HCT116 (cell line): Measurements from ENCODE around the gene SFXN5. TPM values are rescaled to one million over a fixed set of nuclear protein-coding genes. Genes with fewer than 3 reads are reported as not detected.

Experiments used
- ATAC-seq: fragments of 200-7000 bp; cut with Tn5 transposase; 2 replicates; pipeline ENCODE4 v1.9.1; 2020; ENCODE audit warnings: mild to moderate bottlenecking, moderate library complexity
- BruUV-seq: library from RNA; stranded (reverse); fragments of 400-500 nt; replicated peaks from 2 replicates; lab custom pipeline; 2021; lab: Mats Ljungman, UMichigan
- CTCF ChIA-PET: fragments of 300-600 bp; sonication (Branson Sonifier 250); formaldehyde crosslinking; loops from one replicate; lab custom pipeline; 2021; ENCODE audit warnings: antibody characterized with exemption; lab: Charles Lee
- POLR2A ChIA-PET: fragments of 300-600, 350-600 bp; sonication (Branson Sonifier 250); formaldehyde crosslinking; loops from one replicate; lab custom pipeline; 2021; ENCODE audit warnings: antibody characterized with exemption; lab: Charles Lee
- RAD21 ChIA-PET, 2 experiments: fragments of 300-600 bp; sonication (Branson Sonifier 250); formaldehyde crosslinking; loops; one replicate each; lab custom pipeline; 2023; ENCODE audit warnings: low total read pairs in 2 of 2; ENCODE audit not compliant: uncharacterized antibody in 2 of 2, unreplicated experiment in 2 of 2, low non-redundant PET in 1 of 2; lab: Charles Lee
- DNase-seq: peaks from one replicate; pipeline ENCODE4 v3.0.0-alpha.2; 2010; ENCODE audit warnings: low read depth, low spot score
- H2AFZ ChIP-seq: fragments of 200-600 bp; shearing (Covaris generic), sonication (generic); 2 replicates; pipeline ENCODE4 v1.6.1; 2017; ENCODE audit warnings: low read depth, mixed run types, mixed read lengths, antibody characterized with exemption, low read length; ENCODE audit not compliant: poor library complexity, severe bottlenecking
- H3K27ac ChIP-seq: 2 replicates; pipeline ENCODE4 v1.5.1; 2012; ENCODE audit warnings: low read depth, low read length
- H3K27me3 ChIP-seq: fragments of 200-600 bp; sonication (generic); 2 replicates; pipeline ENCODE4 v1.6.1; 2016; ENCODE audit warnings: mixed run types, low read length, mixed read lengths; ENCODE audit not compliant: insufficient read depth
- H3K36me3 ChIP-seq, 2 experiments: fragments of 200-500 bp in 1 of 2; fragments of 200-600 bp in 1 of 2; sonication (Bioruptor generic) in 1 of 2; sonication (generic) in 1 of 2; 2 replicates each; pipeline versions ENCODE4 v1.5.1 to v1.6.1; 2014 to 2016; ENCODE audit warnings: low read length in 2 of 2, inconsistent platforms in 1 of 2, mixed read lengths in 1 of 2, mixed run types in 1 of 2; ENCODE audit not compliant: insufficient read depth in 2 of 2, control insufficient read depth in 1 of 2
- H3K4me1 ChIP-seq, 2 experiments: fragments of 200-600 bp in 1 of 2; sonication (generic) in 1 of 2; 2 replicates each; pipeline versions ENCODE4 v1.5.1 to v1.6.1; 2012 to 2017; ENCODE audit warnings: low read length in 2 of 2, inconsistent platforms in 1 of 2, mild to moderate bottlenecking in 1 of 2, mixed read lengths in 1 of 2, mixed run types in 1 of 2, moderate library complexity in 1 of 2; ENCODE audit not compliant: insufficient read depth in 2 of 2, control insufficient read depth in 1 of 2
- H3K4me2 ChIP-seq: fragments of 200-600 bp; sonication (generic); 2 replicates; pipeline ENCODE4 v1.6.1; 2017; ENCODE audit warnings: mixed run types, low read length, mixed read lengths
- H3K4me3 ChIP-seq, 2 experiments: fragments of 200-600 bp in 1 of 2; sonication (generic) in 1 of 2; replicated peaks in 1 of 2; 2 replicates each; pipeline ENCODE4 v1.5.1; 2011 to 2016; ENCODE audit warnings: low read length in 2 of 2, control low read depth in 1 of 2, low read depth in 1 of 2, mild to moderate bottlenecking in 1 of 2, mixed read lengths in 1 of 2, mixed run types in 1 of 2
- H3K79me2 ChIP-seq: fragments of 200-600 bp; sonication (generic); 2 replicates; pipeline ENCODE4 v1.6.1; 2017; ENCODE audit warnings: mild to moderate bottlenecking, mixed run types, low read length, moderate library complexity, mixed read lengths; ENCODE audit not compliant: insufficient read depth
- H3K9ac ChIP-seq: fragments of 200-600 bp; sonication (generic); 2 replicates; pipeline ENCODE4 v1.6.1; 2016; ENCODE audit warnings: low read length, mixed read lengths
- H3K9me2 ChIP-seq: fragments of 200-600 bp; sonication (generic), shearing (Covaris generic); 2 replicates; pipeline ENCODE4 v1.6.1; 2017; ENCODE audit warnings: mixed run types, mild to moderate bottlenecking, moderate library complexity; ENCODE audit not compliant: insufficient read depth
- H3K9me3 ChIP-seq, 2 experiments: fragments of 200-500 bp in 1 of 2; fragments of 200-600 bp in 1 of 2; sonication (Bioruptor generic) in 1 of 2; sonication (generic) in 1 of 2; 2 replicates each; pipeline ENCODE4 v1.6.1; 2014 to 2017; ENCODE audit warnings: low read length in 2 of 2, mixed read lengths in 2 of 2, inconsistent platforms in 1 of 2, low read depth in 1 of 2, mild to moderate bottlenecking in 1 of 2, mixed run types in 1 of 2, moderate library complexity in 1 of 2; ENCODE audit not compliant: control insufficient read depth in 1 of 2, insufficient read depth in 1 of 2
- H4K20me1 ChIP-seq: fragments of 200-600 bp; sonication (generic), shearing (Covaris generic); 2 replicates; pipeline ENCODE4 v1.6.1; 2017; ENCODE audit warnings: mixed run types, mild to moderate bottlenecking, moderate library complexity; ENCODE audit not compliant: insufficient read depth
- ATF3 ChIP-seq: IDR thresholded peaks from 2 replicates; pipeline ENCODE4 v1.6.1; 2012
- CBX3 ChIP-seq: IDR thresholded peaks from 2 replicates; pipeline ENCODE4 v1.6.1; 2012; ENCODE audit warnings: low read depth
- EGR1 ChIP-seq: IDR thresholded peaks from 2 replicates; pipeline ENCODE4 v1.6.1; 2012; ENCODE audit warnings: low read depth
- ELF1 ChIP-seq: IDR thresholded peaks from 2 replicates; pipeline ENCODE4 v1.6.1; 2012; ENCODE audit warnings: low read depth, borderline replicate concordance
- EZH2 ChIP-seq: fragments of 200-600 bp; sonication (generic); IDR thresholded peaks from 2 replicates; pipeline ENCODE4 v1.6.1; 2017; ENCODE audit warnings: antibody characterized with exemption, mixed run types
- MAX ChIP-seq: IDR thresholded peaks from 2 replicates; pipeline ENCODE4 v1.6.1; 2012
- POLR2A ChIP-seq: IDR thresholded peaks from 2 replicates; pipeline ENCODE4 v1.7.0; 2011; ENCODE audit warnings: borderline replicate concordance; ENCODE audit not compliant: insufficient read depth, insufficient read length; ENCODE audit errors: extremely low read depth
- SIN3A ChIP-seq: IDR thresholded peaks from 2 replicates; pipeline ENCODE4 v1.6.1; 2012; ENCODE audit warnings: low read depth
- SP1 ChIP-seq: IDR thresholded peaks from 2 replicates; pipeline ENCODE4 v1.6.1; 2012; ENCODE audit warnings: low read depth
- TCF7L2 ChIP-seq: IDR thresholded peaks from 2 replicates; pipeline ENCODE4 v1.7.0; 2011; ENCODE audit warnings: borderline replicate concordance, inconsistent platforms; ENCODE audit not compliant: insufficient read depth, insufficient read length; ENCODE audit errors: extremely low read depth
- YY1 ChIP-seq: IDR thresholded peaks from 2 replicates; pipeline ENCODE4 v1.6.1; 2011; ENCODE audit warnings: low read length, low read depth, moderate library complexity, mild to moderate bottlenecking; ENCODE audit not compliant: insufficient replicate concordance; ENCODE audit errors: extremely low read depth
- intact Hi-C: fragments of 100-400 bp; cut with micrococcal nuclease; formaldehyde crosslinking; loops from 2 replicates; pipeline ENCODE4 v1.10.0; 2022
- total RNA-seq: library from RNA; stranded (reverse); gene quantifications from one replicate; pipeline ENCODE4 v1.2.1, GENCODE V29; 2021; ENCODE audit not compliant: unreplicated experiment
- TF ChIP-seq, protein P1 (sequence below): IDR thresholded peaks from 2 replicates; pipeline ENCODE4 v1.6.1; 2012; ENCODE audit warnings: low read depth

Gene SFXN5
- total RNA-seq, 1 experiment from 2014 or later = 10.0 TPM

GRCh38 chr2:72982781-72983499 lies 88.6 kb downstream of the SFXN5 start:
- H3K27ac ChIP-seq = no peak overlapping the region
- no peak for DNase-seq
- ATAC-seq = no peak

More at GRCh38 chr2:72982781-72983499, 88.6 kb downstream of the SFXN5 start:
- no peak overlapping the region for H3K9ac ChIP-seq
- no peak overlapping the region for H2AFZ ChIP-seq
- H3K4me1 ChIP-seq = peaks cover 31% of the 10 kb centered on the region in 2 experiments
- H3K36me3 ChIP-seq = no peaks in the 10 kb centered on the region
- POLR2A ChIA-PET = no interaction called here
- H3K9me3 ChIP-seq = no peaks in the 10 kb centered on the region
- no peak overlapping the region for H3K4me2 ChIP-seq
- no peaks in the 10 kb centered on the region for H4K20me1 ChIP-seq
- RAD21 ChIA-PET = no interaction called here
- TF ChIP-seq MAX = no peak
- TF ChIP-seq, protein P1, sequence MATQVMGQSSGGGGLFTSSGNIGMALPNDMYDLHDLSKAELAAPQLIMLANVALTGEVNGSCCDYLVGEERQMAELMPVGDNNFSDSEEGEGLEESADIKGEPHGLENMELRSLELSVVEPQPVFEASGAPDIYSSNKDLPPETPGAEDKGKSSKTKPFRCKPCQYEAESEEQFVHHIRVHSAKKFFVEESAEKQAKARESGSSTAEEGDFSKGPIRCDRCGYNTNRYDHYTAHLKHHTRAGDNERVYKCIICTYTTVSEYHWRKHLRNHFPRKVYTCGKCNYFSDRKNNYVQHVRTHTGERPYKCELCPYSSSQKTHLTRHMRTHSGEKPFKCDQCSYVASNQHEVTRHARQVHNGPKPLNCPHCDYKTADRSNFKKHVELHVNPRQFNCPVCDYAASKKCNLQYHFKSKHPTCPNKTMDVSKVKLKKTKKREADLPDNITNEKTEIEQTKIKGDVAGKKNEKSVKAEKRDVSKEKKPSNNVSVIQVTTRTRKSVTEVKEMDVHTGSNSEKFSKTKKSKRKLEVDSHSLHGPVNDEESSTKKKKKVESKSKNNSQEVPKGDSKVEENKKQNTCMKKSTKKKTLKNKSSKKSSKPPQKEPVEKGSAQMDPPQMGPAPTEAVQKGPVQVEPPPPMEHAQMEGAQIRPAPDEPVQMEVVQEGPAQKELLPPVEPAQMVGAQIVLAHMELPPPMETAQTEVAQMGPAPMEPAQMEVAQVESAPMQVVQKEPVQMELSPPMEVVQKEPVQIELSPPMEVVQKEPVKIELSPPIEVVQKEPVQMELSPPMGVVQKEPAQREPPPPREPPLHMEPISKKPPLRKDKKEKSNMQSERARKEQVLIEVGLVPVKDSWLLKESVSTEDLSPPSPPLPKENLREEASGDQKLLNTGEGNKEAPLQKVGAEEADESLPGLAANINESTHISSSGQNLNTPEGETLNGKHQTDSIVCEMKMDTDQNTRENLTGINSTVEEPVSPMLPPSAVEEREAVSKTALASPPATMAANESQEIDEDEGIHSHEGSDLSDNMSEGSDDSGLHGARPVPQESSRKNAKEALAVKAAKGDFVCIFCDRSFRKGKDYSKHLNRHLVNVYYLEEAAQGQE = no peak
- TF ChIP-seq EZH2 = no peak
- no peak for TF ChIP-seq CBX3
- TF ChIP-seq YY1 = no peak
- TF ChIP-seq EGR1 = no peak
- no peak for TF ChIP-seq SIN3A
- TF ChIP-seq TCF7L2 = no peak
- no peak for TF ChIP-seq ATF3
- no peak for TF ChIP-seq ELF1
- no peak for TF ChIP-seq POLR2A
- TF ChIP-seq SP1 = no peak
- TF ChIP-seq, all 23 proteins: peak for 0
- Histone ChIP-seq H3K4me3 (no peak overlapping the region), H3K9me2 (no peaks in the 10 kb centered on the region), H3K79me2 (no peaks in the 10 kb centered on the region), H3K27me3 (no peaks in the 10 kb centered on the region)
- no TSS peak for BruUV-seq
- CTCF ChIA-PET = interaction anchor here (1.2 kb wide), 1 partner anchor 9 kb away, joined by 4 read pairs; no protein-coding TSS in a partner anchor
- intact Hi-C loops = no loop called here
